ACHN (cell line): ENCODE data around the gene ERRFI1.
A peak's percentile ranks its signal among the peaks of the same experiment; 100 is the strongest.

ENCODE experiments used
- DNase-seq: peaks from one replicate; pipeline ENCODE4 v3.0.0-alpha.2; 2015
- in situ Hi-C: cut with HindIII; loops from 2 replicates; pipeline ENCODE4 v1.10.0; 2017; ENCODE audit warnings: low sequenced_read_pairs, low pct_ligation_motif_present, low pct_unique_long_range_greater_than_20kb

The ERRFI1 gene

DNA sequence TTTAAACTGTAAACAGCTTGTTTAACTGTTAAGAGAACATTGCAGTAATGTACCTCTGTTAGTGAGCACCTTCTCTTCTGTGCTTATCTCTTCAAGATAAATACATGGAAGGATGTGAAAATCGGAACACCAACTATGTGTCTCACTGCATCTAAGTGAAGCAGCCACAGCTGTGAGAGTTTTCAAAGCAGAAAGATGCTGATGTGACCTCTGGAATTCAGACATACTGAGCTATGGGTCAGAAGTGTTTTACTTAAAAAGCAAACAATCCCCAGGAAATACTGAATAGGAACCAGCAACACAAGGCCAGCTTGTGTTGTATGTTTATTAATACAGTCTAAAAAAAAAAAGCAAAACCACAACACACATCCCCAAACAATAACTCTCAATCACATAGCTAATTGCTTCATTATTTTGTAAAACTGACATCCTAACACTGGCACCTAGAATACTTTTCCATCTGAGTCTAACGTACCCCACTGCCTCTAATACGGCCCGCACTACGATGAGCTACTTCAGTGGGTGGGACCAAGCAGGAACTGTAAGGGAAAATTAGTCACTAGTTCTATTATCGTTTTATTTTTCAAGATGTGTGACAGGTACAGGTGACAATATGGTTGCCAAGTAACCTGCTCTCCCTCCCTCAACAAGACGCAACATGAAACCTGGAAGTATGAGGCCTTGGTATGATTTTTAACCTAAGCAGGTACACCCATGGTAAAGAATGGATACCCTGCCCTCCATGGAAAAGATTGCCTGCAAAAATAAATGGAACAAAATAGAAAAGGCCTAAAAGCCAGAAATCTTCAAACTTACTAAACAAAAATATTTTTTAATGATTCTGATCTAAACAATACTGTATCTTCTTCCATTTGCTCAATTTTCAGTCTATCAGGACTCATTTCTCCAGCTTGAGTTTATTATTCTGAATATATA lies 13.9 kb downstream of the ERRFI1 start:
- no peak for DNase-seq
- in situ Hi-C loops: loop anchor here (10.0 kb wide), 1 partner anchor 303 kb away; the partner anchor contains the start of gene SLC45A1

DNA sequence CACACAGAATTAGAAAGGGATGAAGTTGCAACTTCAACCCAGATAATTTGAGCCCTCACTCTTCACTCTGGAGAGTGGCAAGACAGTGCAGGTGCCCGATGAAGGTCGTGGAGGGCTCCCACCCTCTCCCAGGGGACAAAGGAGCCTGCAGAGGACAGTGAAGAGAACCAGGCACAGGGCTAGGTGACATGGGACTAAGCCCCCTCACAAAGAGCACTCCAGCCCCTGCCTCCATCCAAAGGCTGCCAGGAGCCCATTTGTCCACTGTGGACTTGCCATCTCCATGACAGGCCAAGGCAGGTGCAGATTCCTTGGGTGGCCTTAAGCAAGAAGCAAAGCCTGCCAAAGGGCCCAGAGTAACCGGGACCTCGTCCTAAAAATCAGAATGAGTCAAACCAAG lies 15.1 kb downstream of the ERRFI1 start:
- no peak for DNase-seq
- in situ Hi-C loops: loop anchor here (10.0 kb wide), 1 partner anchor 304 kb away; the partner anchor contains the start of gene SLC45A1

DNA sequence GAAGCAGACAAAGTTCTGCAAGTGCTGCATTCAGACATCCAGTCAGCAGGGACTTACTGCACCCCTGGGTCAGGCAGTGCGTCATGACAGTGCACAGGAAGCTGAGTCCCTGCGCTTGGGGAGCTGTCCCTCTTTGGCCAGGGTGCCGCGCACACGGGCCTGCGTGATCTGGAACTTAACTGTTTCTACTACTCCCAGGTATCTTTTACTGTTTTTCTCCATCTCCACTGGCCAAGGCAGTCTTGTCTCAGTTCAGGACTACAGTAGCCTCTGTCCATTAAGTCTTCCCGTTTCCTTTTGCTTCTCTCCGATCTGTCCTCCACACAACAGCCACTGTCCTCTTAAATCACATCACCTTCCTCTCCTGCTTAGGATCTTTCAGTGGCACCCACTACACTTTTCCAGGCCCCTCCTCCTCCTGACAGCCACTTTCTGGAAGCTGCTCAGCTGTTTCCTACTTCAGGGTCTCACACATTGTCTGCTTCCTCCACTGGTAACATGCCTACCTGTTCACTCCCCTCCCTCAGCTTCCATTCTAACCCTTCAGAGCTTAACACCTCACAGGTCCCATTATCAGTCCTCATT lies 15.9 kb downstream of the ERRFI1 start:
- in situ Hi-C loops: loop anchor here (10.0 kb wide), 1 partner anchor 305 kb away; the partner anchor contains the start of gene SLC45A1

DNA sequence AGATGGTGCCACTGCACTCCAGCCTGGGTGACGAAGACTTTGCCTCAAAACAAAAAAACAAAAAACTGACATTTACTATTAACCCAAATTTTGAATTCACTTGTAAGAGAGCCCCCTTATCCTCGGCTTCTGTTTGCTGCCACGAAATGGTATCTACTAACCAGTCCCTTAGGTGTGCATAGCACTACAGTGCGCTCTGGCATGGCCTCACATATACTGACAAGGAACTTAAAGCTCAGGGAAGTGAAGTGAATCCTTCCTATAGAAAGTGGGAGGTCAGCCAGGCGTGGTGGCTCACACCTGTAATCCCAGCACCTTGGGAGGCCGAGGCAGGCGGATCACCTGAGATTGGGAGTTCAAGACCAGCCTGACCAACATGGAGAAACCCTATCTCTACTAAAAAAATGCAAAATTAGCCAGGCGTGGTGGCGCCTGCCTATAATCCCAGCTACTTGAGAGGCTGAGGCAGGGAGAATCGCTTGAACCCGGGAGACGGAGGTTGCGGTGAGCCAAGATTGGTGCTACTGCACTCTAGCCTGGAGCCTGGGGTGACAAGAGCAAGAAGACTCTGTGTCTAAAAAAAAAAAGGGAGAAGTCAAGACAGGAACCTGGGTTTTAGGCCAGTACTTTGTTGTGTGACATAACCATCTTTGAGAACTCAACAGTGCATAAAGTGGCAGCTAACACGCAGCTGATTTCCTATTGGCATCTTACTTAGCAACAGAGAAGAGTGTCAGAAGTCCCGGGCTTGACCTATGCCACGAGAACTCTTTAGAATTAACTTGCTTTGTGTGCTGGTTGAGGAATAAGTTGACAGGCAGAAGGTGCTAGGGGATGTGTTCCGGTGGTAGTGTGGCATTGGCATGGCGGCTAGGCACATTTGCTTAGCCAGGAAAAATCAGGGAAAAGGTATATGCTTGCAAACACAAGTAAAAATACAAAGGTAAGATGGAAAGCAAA lies 16.8 kb downstream of the ERRFI1 start:
- DNase-seq: no peak
- in situ Hi-C loops: loop anchor here (10.0 kb wide), 1 partner anchor 305 kb away; the partner anchor contains the start of gene SLC45A1

More for the DNA sequence above, 15.9 kb downstream of the ERRFI1 start:
- DNase-seq: no peak

DNA sequence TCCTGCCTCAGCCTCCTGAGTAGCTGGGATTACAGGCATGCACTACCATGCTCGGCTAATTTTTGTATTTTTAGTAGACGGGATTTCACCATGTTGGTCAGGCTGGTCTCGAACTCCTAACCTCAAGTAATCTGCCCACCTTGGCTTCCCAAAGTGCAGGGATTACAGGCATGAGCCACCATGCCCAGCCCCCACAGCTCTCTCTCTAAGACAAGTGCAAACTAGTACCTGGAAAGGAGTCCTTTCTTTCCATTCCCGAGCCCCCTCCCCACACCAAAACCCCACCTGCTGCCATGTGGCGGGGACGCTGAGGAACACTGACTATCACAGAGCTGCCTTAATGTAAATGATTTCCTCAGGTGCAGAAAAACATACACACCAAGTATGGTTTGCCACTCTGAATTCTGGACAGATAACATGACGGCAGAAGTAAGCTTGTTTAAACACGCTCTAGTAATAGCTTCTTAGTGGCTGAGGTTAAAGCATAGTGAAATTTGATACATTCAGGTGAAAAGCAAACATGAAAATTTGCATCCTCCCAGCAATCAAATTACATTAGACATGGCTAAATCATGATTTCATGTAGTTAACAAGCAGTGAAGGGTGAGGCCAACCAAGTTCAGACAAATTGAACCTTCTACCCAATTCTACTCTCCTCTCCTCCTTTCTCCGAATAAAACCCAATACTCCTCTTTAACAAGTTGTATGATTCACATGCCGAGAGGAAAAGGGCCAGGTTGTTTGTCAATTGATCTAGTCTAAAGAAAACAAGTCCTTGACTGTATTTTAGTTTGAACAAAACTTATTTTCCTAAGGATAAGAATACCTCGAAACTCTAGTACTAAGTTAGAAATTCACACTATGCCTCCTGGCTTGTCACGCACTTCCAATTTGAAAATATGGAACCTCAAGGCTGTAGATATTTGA lies 19.8 kb downstream of the ERRFI1 start:
- in situ Hi-C loops: no loop called here
- DNase-seq: no peak

DNA sequence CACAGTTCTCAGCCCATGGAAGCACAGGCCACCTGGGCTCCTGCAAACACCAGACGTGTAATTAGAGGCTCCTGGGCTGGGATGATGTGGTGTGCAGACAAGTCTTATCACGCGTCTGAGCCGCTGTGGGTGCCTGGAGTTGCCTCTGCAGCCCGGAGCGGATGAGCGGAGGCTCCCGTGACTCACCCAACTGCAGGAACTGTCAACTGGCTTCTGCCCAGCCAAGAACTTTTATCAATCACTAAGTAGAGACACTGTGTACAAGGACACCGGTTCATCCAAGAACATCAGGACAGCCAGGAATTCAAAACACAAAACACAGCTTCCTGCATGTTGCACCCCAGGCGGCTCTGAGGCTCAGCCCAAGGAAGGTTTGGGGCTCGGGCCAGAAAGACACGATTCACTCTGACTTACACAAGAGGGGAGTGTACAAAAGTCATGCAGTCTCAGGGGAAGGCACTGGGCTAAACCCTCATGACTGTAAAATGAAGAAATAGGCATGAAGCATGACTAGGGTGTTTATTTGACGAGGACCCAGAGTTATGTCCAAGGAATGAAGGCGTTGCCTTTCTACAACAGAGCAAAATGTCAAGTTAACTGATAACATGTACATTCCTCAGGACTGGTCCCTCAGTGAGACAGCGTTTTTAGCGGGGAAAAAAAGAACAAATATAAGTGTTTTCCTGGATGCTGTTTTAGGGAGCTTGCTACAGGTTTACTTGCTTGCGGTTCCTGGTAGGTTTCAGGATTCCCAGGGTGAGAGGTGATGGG lies 21.1 kb downstream of the ERRFI1 start:
- peak; percentile 67 for DNase-seq
- in situ Hi-C loops: no loop called here

DNA sequence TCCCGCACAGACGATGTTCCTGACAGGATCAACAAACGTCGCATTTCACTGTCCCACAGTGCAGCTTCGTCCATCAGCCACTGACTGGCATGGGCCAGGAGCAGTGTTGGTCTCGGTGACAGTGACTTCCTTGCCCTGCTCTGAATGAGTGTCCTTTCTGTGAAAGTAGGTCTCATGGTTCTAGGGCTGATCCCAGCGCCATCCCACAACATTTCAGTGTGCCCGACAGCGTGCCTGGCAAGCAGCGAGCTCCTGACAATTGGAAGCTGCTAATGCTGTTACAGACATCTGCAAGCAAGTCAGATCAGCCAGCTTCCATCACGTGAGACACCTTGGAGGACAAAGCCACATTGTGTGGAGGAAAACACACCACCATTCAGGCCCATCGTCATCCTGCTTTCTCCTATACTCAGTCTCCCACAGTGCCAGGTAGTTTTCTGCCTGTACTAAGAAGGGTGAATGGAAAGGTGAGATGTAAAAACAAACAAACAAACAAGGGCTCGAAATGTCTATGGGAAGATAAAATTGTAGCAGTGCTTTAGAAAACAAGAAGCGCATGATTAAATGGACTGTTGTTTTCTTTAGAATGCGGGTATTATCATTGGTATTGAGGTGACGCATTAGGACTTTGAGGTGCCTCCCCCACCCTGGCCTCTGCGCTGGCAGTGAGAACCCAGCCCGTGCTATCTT lies 21.9 kb downstream of the ERRFI1 start:
- in situ Hi-C loops: no loop called here
- DNase-seq: no peak

DNA sequence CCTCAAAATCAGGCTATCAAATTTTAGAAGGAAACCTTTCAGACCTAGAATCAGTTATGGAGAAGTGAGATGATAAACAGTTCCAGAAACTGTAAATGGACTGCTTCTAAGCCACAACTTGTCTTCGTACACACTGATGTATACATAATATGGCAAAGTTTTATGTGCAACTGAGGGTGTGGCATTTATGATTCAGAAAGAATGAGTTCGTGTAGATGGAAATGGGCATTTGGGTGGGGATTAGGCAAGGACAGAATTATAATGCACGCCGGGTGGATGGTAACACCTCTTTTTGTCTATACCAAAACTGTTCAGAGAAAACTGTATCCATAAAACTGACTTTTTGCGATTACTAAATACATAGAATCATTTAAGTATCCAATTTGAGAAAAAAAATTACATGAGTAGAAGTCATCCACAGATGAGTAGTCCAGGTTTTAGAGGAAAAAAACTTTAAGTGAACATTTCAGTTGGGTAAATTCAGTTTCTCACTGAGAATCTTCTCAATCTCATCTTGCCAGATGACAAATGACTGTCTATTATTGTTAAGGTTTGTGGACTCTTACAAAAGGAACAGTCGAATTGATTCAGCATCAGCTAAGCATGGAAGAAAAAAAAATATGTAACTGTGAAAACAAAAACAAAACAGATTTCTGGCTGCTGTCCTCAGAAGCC lies 22.5 kb downstream of the ERRFI1 start:
- in situ Hi-C loops: no loop called here
- no peak for DNase-seq

DNA sequence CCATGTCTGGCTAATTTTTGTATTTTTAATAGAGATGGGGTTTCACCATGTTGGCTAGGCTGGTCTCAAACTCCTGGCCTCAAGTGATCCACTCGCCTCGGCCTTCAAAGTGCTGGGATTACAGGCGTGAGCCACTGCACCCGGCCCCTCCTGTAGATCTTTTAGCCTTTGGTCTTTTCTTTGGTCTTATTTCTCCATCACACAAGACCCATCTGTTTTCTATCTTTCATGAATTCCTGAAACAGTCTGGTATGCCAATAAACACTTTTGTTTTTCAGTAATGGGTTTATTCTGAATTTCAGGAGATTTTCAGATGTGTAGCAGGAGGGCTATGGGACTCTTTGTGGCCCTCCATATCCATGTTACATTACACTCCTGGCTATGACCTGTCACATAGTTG lies 23.2 kb downstream of the ERRFI1 start:
- in situ Hi-C loops: no loop called here
- DNase-seq: no peak

DNA sequence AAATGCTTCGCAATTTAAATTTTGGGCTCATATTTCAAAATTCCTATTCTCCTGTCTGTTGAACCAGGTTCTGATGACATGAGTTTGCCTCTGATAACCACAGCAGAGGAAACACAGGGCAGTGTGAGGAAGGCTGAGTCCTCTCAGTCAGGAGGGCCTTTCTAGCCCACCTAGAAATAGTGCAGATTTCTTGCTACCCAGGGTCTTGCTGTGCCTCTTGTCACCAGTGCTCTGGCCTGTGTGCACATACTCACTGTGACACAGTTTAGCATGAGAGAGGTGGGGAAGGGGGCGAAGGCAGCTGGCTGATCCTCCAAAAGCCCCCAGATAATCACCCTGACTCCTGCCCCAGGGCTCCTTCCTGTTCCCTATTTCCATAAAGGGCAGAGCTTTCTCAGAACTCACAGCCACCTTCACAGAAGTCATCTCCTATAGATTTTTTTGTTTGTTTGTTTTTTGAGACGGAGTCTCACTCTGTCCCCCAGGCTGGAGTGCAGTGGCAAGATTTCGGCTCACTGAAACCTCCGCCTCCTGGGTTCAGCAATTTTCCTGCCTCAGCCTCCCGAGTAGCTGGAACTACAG lies 23.7 kb downstream of the ERRFI1 start:
- in situ Hi-C loops: no loop called here
- no peak for DNase-seq

DNA sequence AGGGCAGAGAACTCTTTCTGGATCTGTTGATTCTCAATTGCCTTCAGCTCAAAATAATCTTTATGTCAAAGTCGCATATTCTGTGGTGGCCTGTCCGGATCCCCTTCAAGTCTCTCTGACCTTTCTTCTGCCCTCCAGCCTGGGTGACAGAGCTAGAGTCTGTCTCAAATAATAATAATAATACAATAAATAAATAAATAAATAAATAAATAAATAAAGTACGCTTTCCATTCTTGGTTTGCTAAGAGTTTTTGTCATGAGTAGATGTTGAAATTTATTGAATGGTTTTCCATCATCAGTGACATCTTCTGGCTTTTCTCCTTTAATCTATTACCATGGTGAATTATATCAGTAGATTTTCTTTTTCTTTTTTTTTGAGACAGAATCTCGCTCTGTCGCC lies 30.7 kb downstream of the ERRFI1 start:
- DNase-seq: no peak
- in situ Hi-C loops: no loop called here

DNA sequence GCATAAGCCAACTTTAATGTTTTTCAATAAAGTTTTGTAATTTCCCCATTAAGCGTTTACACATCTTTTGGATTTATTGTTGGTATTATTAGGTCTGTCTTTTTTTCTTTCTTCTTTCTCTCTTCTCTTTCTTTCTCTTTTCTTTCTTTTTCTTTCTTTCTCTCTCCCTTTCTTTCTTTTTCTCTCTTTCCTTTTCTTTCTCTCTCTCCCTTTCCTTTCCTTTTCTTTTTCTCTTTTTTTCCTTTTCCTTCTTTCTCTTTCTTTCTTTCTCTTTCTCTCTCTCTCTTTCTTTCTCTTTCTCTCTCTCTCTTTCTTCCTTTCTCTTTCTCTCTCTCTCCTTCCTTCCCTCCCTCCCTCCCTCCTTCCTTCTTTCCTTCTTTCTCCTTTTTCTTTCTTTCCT lies 31.3 kb downstream of the ERRFI1 start:
- in situ Hi-C loops: no loop called here
- no peak for DNase-seq

DNA sequence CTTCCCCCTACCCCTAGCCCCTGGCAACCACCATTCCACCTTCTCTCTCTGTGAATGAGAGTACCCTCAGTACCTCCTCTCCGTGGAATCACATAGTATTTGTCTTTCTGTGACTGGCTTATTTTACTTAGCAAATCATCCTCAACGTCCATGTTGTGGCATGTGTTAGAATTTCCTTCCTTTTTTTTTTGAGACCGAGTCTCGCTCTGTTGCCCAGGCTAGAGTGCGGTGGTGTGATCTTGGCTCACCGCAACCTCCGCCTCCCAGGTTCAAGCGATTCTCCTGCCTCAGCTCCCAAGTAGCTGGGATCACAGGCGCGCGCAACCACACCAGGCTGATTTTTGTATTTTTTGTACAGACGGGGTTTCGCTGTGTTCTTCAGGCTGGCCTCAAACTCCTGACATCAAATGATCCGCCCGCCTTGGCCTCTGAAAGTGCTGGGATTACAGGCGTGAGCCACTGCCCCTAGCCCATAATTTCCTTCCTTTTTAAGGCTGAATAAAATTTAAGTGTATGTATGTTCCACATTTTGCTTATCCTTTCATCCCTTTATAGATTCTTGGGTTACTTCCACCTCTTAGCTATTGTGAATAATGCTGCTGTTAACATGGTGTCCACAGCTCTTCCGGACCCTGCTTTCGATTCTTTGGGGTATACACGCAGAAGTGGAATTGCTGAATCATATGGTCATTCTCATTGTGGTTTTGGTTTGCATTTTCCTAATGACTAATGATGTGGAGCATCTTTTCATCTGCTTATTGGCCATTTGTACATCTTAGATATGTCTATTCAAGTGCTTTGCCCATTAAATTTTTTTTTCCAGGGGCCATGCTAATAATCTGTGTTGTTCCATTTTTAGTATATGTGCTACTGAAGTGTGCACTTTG lies 32.3 kb downstream of the ERRFI1 start:
- no peak for DNase-seq
- in situ Hi-C loops: no loop called here

DNA sequence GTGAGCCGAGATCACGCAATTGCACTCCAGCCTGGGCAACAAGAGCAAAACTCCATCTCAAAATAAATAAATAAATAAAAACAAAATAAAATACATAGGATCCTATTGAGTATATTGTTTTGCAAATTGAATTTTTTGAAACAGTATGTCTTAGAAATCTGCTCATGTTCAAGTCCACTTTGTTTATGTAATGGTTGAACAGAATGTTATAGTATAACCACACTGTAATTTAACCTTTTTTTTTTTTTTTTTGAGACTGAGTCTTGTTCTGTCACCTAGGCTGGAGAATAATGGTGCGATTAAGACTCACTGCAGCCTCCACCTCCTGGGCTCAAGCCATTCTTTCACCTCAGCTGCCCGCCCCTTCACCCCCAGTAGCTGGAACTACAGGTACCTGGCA lies 33.2 kb downstream of the ERRFI1 start:
- in situ Hi-C loops: no loop called here
- no peak for DNase-seq
